GM12801 (cell line): ENCODE measurements around the gene CNOT4.

Experiments used
- CTCF ChIP-seq: IDR thresholded peaks from one replicate; pipeline ENCODE4 v1.5.1; 2011; ENCODE audit warnings: control low read depth; ENCODE audit not compliant: insufficient read length; ENCODE audit errors: extremely low read depth

CNOT4 gene

GRCh38 chr7:135392701-135393100 lies 117.2 kb downstream of the CNOT4 start:
- no peak for TF ChIP-seq CTCF

DNA sequence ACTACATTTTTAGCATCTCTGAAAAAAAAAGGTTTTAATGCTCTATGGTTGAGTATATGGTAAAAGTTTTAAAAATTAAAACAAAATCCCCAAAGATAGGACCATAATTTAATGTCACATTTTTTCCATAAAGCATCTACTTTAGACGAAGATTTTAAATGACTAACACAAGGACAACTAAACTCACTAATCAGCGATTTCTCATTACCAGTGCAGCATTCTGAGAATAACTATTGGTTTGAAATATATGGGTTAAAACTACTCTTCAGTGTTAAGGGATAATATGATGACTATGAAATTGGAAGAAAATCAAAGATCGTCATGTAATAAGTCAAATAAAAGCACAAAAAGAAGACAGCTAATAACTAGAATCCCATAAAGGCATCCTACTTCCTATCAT lies 118.4 kb downstream of the CNOT4 start:
- no peak for TF ChIP-seq CTCF

DNA sequence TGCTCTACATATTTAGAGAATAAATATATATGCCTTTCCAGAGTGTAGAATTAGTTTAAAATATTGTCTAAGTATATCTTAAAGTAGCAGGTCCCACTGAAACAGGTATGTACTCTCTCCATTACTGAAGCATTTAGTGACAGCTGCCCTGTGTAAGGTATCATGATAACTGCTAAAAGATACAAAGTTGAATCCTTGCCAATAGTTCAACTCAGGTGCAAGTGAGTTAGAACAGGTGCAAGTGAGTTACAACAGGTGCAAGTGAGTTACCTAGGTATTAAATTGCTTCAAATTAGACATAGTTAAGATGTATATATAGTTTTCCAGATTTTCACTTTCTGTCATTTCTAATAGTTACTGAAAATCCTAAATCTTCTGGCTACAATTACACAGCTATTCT lies 119.1 kb downstream of the CNOT4 start:
- no peak for TF ChIP-seq CTCF

DNA sequence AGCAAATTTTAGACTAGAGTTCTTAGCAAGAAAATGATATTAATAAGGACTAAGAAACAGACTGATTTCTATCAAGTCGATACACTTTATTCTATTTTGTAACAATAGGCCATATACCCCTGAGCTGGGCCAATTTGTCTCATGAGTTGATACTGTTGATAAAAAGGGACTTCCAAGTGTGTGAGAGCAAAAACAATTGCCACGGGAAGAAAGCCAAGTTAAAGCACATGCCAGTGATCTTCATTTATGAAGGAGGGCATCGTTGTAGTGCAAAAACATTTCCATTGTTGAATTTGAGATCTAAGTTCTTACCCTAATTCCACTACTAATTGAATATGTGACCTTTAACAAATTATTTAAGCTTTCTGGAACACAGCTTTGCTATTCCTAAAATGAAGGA lies 119.9 kb downstream of the CNOT4 start:
- no peak for TF ChIP-seq CTCF

DNA sequence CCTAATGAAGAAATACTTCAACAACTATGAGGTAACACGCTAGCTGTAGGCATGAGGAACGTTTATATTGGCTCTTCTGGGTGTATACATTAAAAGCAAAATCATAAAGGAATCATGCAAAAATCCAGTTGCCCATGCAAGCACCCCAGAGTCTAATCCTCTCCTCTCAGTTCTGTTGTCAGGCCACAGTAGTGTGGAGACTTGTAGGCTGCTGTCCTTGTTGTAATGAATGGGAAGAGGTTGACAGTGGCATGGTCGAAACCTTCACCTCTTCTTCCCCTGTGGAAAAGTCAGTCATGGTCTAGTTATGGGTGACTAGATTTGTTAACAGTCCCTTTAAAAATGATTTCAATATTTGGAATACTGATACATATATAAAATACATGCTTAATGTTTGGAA lies 121.3 kb downstream of the CNOT4 start:
- no peak for TF ChIP-seq CTCF

DNA sequence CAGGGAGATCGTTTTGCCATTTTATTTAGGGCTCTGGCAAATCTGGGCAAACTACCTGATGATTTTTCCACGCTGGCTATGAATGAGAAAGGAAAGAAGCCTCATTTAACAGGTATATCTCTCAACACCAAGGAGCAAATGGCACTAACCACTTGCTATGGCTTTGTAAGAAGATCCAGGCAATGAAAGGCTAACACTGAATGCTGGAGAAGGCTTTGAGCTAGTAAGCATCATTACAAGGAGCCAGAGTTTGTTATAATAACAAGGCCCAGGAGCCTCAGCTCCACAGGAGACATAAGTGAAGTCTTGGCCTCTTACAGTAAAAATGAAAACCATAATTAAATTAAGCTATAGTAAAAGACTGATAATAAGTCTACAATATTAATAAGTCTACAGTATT lies 123.1 kb downstream of the CNOT4 start:
- no peak for TF ChIP-seq CTCF

DNA sequence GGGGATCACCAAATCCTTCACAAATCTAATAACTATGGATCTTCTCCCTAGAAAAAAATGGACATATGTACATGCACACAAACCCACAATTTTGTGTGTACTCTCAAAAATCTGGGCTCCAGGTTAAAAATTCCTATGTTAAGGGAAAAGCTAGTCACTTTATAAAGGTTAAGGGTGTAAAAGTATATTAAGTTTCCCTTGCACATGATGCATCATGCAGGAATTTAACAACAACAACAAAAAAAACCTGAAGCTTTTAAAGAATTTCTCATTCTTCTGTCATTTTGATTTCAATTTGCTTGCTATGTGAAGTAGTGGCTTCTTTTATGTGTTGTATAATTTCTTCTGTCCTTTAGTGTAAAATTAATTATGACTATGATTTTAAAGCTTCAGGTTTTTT lies 123.7 kb downstream of the CNOT4 start:
- no peak for TF ChIP-seq CTCF

DNA sequence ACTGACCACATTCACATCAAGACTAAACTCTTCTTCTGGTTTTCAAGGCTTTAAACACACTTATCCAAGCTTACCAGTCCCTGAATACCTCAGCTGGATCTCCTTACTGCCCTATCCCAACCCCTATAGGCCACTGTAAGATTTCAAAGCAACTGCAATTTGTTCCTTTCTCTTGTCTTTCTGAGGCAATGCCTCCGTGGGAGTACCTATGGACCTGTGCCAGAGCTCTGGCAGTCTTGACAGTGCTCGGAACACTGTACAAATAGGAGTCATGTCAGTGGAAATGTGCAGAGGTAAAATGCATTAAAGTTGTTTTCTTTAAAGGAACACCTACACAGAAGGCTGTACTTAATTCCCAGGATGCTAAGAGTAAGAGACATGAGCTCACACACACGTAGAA lies 124.7 kb downstream of the CNOT4 start:
- TF ChIP-seq CTCF, result no peak
